Keratinocyte (primary cell): ENCODE data around the gene ERC2.

Experiments
- EZH2 ChIP-seq: IDR thresholded peaks from one replicate; pipeline ENCODE4 v1.6.1; 2012; ENCODE audit warnings: inconsistent platforms, mild to moderate bottlenecking, low read length, moderate library complexity
- TF ChIP-seq, protein P1 (sequence below), 3 experiments: IDR thresholded peaks in 1 of 3; conservative IDR thresholded peaks in 1 of 3; optimal IDR thresholded peaks in 1 of 3; 2 replicates in 2 of 3; 3 replicates in 1 of 3; pipeline versions ENCODE3 to v1.5.1; 2011; ENCODE audit warnings: low read length in 3 of 3, mild to moderate bottlenecking in 3 of 3, moderate library complexity in 2 of 3, control low read depth in 1 of 3, inconsistent platforms in 1 of 3; ENCODE audit not compliant: insufficient read depth in 2 of 3; ENCODE audit errors: extremely low read depth in 1 of 3

- TF ChIP-seq, protein P1, sequence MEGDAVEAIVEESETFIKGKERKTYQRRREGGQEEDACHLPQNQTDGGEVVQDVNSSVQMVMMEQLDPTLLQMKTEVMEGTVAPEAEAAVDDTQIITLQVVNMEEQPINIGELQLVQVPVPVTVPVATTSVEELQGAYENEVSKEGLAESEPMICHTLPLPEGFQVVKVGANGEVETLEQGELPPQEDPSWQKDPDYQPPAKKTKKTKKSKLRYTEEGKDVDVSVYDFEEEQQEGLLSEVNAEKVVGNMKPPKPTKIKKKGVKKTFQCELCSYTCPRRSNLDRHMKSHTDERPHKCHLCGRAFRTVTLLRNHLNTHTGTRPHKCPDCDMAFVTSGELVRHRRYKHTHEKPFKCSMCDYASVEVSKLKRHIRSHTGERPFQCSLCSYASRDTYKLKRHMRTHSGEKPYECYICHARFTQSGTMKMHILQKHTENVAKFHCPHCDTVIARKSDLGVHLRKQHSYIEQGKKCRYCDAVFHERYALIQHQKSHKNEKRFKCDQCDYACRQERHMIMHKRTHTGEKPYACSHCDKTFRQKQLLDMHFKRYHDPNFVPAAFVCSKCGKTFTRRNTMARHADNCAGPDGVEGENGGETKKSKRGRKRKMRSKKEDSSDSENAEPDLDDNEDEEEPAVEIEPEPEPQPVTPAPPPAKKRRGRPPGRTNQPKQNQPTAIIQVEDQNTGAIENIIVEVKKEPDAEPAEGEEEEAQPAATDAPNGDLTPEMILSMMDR (optimal IDR thresholded peaks at IDR 0.05 in 1 of 3, IDR thresholded peaks at IDR 0.05 in 1 of 3, conservative IDR thresholded peaks at IDR 0.05 in 1 of 3; ENCODE audit: extremely low read depth in 1 of 3, insufficient read depth in 2 of 3, low read length in 3 of 3): no peak
- TF ChIP-seq EZH2: no peak
Measured at GRCh38 chr3:55584716-55585368, 883.4 kb downstream of the ERC2 start.
